ENCODE measurements around the gene SH3TC2.

- no peak for TF ChIP-seq CTCF (conservative IDR thresholded peaks at IDR 0.05)
- TF ChIP-seq EZH2 (IDR thresholded peaks at IDR 0.05; ENCODE audit: low read depth), result no peak
Observed at GRCh38 chr5:149042865-149043264, 20.0 kb downstream of the SH3TC2 start.

Data from PC-9 (cell line).